ENCODE data around the gene VSTM2B.

VSTM2B gene

DNA sequence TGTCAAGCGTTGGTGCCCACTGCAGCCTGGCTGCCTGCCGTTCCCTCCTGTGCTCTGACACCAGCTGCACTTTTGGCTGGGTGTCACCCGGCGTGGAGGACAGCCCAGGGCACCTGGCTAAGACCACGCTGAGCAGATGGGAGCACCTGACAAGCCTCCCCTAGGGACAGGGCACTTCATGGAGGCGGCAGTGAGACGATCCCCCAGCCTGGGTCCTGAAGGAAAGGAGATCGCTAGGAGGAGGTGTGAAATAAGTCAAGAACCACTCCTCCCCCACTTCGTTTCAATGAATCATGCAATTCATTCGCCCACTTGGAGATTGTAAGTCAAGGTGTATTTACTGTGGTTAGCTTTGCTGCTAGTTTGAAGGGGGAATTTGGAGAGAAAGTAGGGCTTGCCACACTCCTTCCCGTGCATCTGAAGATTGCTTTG is 38.8 kb downstream of the VSTM2B start:
- TF ChIP-seq, protein P1, sequence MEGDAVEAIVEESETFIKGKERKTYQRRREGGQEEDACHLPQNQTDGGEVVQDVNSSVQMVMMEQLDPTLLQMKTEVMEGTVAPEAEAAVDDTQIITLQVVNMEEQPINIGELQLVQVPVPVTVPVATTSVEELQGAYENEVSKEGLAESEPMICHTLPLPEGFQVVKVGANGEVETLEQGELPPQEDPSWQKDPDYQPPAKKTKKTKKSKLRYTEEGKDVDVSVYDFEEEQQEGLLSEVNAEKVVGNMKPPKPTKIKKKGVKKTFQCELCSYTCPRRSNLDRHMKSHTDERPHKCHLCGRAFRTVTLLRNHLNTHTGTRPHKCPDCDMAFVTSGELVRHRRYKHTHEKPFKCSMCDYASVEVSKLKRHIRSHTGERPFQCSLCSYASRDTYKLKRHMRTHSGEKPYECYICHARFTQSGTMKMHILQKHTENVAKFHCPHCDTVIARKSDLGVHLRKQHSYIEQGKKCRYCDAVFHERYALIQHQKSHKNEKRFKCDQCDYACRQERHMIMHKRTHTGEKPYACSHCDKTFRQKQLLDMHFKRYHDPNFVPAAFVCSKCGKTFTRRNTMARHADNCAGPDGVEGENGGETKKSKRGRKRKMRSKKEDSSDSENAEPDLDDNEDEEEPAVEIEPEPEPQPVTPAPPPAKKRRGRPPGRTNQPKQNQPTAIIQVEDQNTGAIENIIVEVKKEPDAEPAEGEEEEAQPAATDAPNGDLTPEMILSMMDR (IDR thresholded peaks at IDR 0.05): no peak

- TF ChIP-seq, protein P1 (IDR thresholded peaks at IDR 0.05): no peak
These were observed 39.4 kb downstream of the VSTM2B start for GRCh38 chr19:29565171-29565570.

DNA sequence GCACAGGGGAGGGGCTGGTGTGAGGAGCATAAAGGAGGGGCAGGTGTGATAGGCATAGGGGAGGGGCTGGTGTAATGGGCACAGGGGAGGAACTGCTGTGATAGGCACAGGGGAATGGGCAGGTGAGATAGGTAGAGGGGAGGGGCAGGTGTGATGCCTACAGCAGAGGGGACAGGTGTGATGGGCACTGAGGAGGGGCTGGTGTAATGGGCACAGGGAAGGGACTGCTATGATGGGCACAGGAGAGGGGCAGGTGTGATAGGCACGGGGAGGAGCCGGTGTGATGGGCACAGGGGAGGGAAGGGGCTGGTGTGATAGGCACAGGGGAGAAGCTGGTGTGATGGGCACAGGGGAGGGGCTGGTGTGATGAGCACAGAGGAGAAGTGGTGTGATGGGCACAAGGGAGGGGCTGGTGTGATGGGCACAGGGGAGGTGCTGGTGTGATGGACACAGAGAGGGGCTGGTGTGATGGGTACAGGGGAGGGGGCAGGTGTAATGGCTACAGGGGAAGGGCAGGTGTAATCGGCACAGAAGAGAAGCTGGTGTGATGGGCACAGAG is 40.8 kb downstream of the VSTM2B start:
- TF ChIP-seq, protein P1 (IDR thresholded peaks at IDR 0.05): no peak

DNA sequence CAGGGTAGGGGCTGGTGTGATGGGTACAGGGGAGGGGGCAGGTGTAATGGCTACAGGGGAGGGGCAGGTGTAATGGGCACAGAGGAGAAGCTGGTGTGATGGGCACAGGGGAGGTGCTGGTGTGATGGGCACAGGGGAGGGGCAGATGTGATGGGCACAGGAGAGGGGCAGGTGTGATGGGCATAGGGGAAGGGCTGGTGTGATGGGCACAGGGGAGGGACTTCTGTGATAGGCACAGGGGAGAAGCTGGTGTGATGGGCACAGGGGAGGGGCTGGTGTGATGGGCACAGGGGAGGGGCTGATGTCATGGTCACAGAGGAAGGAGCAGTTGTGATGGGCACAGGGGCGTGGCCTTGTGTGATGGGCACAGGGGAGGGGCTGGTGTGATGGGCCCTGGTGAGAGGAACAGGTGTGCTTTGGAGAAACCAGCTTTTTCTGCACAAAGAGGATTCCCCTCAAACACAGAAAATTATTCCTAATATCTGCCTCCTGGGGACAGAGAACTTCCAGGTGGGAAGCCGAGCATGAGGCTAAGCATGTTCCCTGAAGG is 41.6 kb downstream of the VSTM2B start:
- TF ChIP-seq, protein P1 (IDR thresholded peaks at IDR 0.05): no peak

- TF ChIP-seq, protein P1 (IDR thresholded peaks at IDR 0.05): no peak
These were observed 42.5 kb downstream of the VSTM2B start for GRCh38 chr19:29568036-29569025.

DNA sequence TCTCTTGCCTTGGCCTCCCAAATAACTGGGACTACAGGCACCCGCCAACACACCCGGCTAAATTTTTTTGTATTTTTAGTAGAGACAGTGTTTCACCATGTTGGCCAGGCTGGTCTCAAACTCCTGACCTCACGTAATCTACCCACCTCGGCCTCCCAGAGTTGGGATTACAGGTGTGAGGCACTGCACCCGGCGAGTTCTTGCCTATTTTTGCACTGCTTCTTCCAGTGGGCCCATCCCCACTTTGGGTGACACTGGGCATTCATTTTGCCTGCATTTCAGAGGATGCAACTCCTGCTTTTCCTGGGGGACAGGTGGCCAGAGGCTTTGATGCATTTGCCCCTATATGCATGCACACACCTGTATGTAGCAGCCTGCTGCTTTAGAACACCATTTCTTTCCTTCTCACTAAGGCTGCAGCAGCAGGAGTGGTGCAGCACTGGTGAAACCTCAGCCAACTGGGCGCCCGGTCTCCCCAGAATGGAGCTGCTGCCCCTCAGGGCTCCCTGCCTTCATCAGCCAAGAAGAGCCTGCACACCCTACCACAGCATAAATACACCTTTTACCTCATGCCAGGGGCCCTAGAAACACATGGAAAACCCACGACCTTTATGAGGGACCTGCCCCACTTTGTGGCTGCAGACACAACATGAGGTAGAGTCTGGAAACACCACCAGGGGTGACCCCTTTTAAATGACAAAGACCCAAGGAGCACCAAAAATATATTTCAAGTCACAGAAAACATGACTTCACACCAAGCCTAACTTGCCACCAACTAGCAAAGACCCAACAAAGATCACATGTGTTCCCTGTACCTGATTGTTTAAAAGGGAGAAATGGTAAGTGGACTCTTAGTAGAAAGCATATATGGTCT is 43.5 kb downstream of the VSTM2B start:
- TF ChIP-seq, protein P1 (IDR thresholded peaks at IDR 0.05): no peak

GRCh38 chr19:29571181-29571580 is 45.4 kb downstream of the VSTM2B start:
- TF ChIP-seq, protein P1 (IDR thresholded peaks at IDR 0.05): no peak

Data from LNCAP (cell line).